Left ventricle myocardium inferior (tissue), 1 donor: Measurements from ENCODE around the gene KIAA1191. TPM values are rescaled to one million over a fixed set of nuclear protein-coding genes. Genes with fewer than 3 reads are reported as not detected.
A peak's percentile ranks its signal among the peaks of the same experiment; 100 is the strongest.

Experiments
- DNase-seq: peaks from one replicate; pipeline ENCODE4 v3.0.0-alpha.2; 2020
- H3K27ac ChIP-seq: fragments of 200-600 bp; replicated peaks from 2 replicates; pipeline ENCODE4 v1.8.0; 2021
- H3K27me3 ChIP-seq: fragments of 200-600 bp; 2 replicates; pipeline ENCODE4 v1.8.0; 2021; ENCODE audit warnings: low read depth
- H3K36me3 ChIP-seq: fragments of 200-600 bp; 2 replicates; pipeline ENCODE4 v1.8.0; 2021
- H3K4me1 ChIP-seq: fragments of 200-600 bp; 2 replicates; pipeline ENCODE4 v1.8.0; 2021
- H3K4me3 ChIP-seq: fragments of 200-600 bp; 2 replicates; pipeline ENCODE4 v1.8.0; 2021; ENCODE audit warnings: mild to moderate bottlenecking, moderate library complexity
- H3K9me3 ChIP-seq: fragments of 200-600 bp; replicated peaks from 2 replicates; pipeline ENCODE4 v1.8.0; 2021
- CTCF ChIP-seq: fragments of 200-600 bp; IDR thresholded peaks from 2 replicates; pipeline ENCODE4 v1.8.0; 2021; ENCODE audit warnings: antibody characterized with exemption, mild to moderate bottlenecking, borderline replicate concordance
- intact Hi-C: fragments of 100-400 bp; cut with micrococcal nuclease; formaldehyde crosslinking; loops from one replicate; pipeline ENCODE4 v1.11.0; 2022
- total RNA-seq: library from RNA; stranded (reverse); fragmentation: NEBNext Ultra II Directional; extraction: Animal tissue kit (Norgen Biotek cat#: 25700); gene quantifications from one replicate; pipeline ENCODE4 v1.2.1, GENCODE V29; 2021
- donor health status: DM: no; HTN: yes; CAD: no; lungs with severe emphysema.

The KIAA1191 gene
- total RNA-seq, 1 donor from 2014 or later: 91.6 TPM

- intact Hi-C loops: no loop called here
- H3K4me1 ChIP-seq: peaks cover 73% of the 10 kb centered on the region
- no peaks in the 10 kb centered on the region for H3K9me3 ChIP-seq
- TF ChIP-seq CTCF: no peak
- no peak overlapping the region for H3K4me3 ChIP-seq
- peaks cover 57% of the 10 kb centered on the region for H3K36me3 ChIP-seq
- H3K27me3 ChIP-seq: no peaks in the 10 kb centered on the region
- H3K27ac ChIP-seq: peak overlapping the region; percentile 79
- DNase-seq: no peak
These were observed 46.1 kb upstream of the KIAA1191 start for GRCh38 chr5:176407456-176408251.

- H3K4me1 ChIP-seq: peaks cover 74% of the 10 kb centered on the region
- no peak overlapping the region for H3K4me3 ChIP-seq
- DNase-seq: no peak
- intact Hi-C loops: no loop called here
- no peaks in the 10 kb centered on the region for H3K9me3 ChIP-seq
- H3K27ac ChIP-seq: peak overlapping the region; percentile 79
- TF ChIP-seq CTCF: no peak
- peaks cover 57% of the 10 kb centered on the region for H3K36me3 ChIP-seq
- no peaks in the 10 kb centered on the region for H3K27me3 ChIP-seq
These were observed 45.0 kb upstream of the KIAA1191 start for GRCh38 chr5:176406436-176407052.

GRCh38 chr5:176405656-176406435, 44.3 kb upstream of the KIAA1191 start:
- no peaks in the 10 kb centered on the region for H3K27me3 ChIP-seq
- intact Hi-C loops: no loop called here
- no peak for DNase-seq
- no peak overlapping the region for H3K4me3 ChIP-seq
- peak overlapping the region; percentile 79 for H3K27ac ChIP-seq
- peaks cover 74% of the 10 kb centered on the region for H3K4me1 ChIP-seq
- peaks cover 57% of the 10 kb centered on the region for H3K36me3 ChIP-seq
- H3K9me3 ChIP-seq: no peaks in the 10 kb centered on the region
- no peak for TF ChIP-seq CTCF

GRCh38 chr5:176401281-176402205, 40.0 kb upstream of the KIAA1191 start:
- intact Hi-C loops: no loop called here
- no peak for DNase-seq
- TF ChIP-seq CTCF: no peak
- peaks cover 55% of the 10 kb centered on the region for H3K36me3 ChIP-seq
- no peak overlapping the region for H3K4me3 ChIP-seq
- no peaks in the 10 kb centered on the region for H3K9me3 ChIP-seq
- H3K4me1 ChIP-seq: peaks cover 48% of the 10 kb centered on the region
- peak overlapping the region; percentile 82 for H3K27ac ChIP-seq
- no peaks in the 10 kb centered on the region for H3K27me3 ChIP-seq
